Stimulated activated CD4-positive, alpha-beta T cell treated with anti-CD3 and anti-CD28 coated beads, TNF-alpha, amount 100 ng/mL, for 1 hour (primary cell): Measurements from ENCODE around the gene VWC2.

Experiments used
- DNase-seq, 3 donors: peaks; one replicate each; pipeline ENCODE4 v3.0.0-alpha.2; 2020; ENCODE audit warnings: low read depth in 3 of 3, low spot score in 1 of 3

Gene VWC2

GRCh38 chr7:49783446-49783845, 10.0 kb downstream of the VWC2 start:
- no peak for DNase-seq

GRCh38 chr7:49787980-49788379, 14.5 kb downstream of the VWC2 start:
- DNase-seq = no peak

GRCh38 chr7:49788455-49789059, 15.1 kb downstream of the VWC2 start:
- no peak for DNase-seq

- no peak for DNase-seq
Observed at GRCh38 chr7:49789736-49790135, 16.3 kb downstream of the VWC2 start.

DNA sequence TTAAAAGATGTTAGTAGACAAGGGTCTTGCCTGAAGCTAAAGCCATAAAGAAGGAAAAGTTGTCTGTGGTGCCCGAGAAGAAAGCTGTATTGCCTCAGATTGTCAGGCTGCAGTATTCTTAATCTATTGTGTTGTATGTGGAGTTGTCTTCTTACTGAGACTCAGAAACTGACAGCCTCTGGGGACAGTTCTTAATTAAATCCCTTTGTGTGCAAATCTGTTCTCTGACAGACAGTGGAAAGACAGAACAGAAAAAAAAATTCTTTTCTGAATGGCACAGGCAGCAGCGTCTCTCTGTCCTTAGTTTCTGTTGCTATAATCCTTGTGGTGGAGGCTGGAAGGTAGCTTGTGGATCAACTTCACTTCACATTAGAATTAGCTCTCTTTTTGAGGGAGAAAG, 16.8 kb downstream of the VWC2 start:
- DNase-seq = no peak

GRCh38 chr7:49791088-49791741, 17.8 kb downstream of the VWC2 start:
- no peak for DNase-seq

GRCh38 chr7:49797987-49798660, 24.7 kb downstream of the VWC2 start:
- DNase-seq = no peak

DNA sequence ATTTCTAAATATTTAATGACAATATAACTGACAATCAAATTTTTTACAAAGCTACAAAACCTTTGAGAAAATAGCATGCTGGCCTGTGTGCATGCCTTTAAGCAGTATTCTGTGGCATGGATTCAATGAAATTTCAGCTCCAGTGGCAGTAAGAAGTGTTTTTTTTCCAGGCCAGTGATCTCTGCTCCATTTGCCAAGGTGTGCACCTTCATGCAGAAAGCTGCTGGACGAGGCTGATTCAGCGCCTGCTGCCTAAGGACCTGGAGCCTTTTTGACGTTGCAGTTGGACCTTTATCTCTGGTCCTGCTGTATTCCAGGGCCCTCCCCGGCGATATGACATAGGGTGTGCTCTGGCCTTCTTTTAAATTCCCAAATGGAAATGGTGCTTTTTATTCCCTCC, 26.6 kb downstream of the VWC2 start:
- no peak for DNase-seq

GRCh38 chr7:49802600-49802999, 29.2 kb downstream of the VWC2 start:
- DNase-seq = no peak

DNA sequence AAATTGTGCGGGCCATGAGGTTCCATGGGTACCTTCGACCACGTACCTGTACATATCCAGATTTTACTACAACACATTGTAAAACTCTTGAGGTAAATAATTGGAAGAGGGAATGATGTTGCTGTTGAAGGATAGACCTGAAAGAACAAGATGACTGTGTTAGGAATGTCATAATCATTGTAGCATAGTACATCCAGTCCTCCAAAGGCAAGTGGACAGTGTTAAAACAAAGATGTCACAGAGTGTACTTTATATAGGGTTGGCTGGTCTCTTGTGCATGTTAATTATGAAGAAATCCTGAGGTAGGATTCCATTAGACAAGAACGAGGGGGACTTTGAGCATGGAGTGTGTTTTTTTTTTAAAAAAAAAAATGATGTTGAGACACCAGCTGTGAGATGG, 30.4 kb downstream of the VWC2 start:
- DNase-seq = no peak

DNA sequence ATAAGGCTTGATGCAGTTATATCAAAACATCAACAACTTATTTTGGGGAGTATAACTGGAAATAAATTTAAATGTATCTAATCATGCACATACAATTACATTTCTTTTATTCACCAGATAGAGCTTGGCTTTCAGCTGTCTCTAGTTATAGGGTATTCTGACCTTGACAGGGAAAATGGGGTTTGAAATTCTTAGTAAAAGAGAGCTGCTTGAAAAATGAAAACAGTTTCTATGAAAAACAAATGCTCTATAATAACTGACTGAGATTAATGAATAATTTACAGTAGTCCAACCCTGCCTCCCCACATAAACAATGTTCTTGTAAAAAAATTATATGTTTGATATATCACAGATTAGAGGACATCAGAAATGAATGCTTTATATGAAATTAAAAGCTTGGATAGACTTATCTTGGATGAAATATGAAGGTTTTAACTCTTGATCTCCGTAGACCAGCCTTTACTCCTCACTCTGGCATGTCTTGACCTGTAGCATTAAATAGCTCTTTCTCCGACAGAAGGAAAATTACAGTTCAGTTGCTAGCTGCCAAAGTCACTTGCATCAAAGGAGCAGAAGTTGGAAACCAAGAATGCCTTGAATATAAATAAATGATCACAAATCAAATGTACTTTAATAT, 32.1 kb downstream of the VWC2 start:
- DNase-seq = no peak

- no peak for DNase-seq
Observed at GRCh38 chr7:49812534-49812933, 39.1 kb downstream of the VWC2 start.

DNA sequence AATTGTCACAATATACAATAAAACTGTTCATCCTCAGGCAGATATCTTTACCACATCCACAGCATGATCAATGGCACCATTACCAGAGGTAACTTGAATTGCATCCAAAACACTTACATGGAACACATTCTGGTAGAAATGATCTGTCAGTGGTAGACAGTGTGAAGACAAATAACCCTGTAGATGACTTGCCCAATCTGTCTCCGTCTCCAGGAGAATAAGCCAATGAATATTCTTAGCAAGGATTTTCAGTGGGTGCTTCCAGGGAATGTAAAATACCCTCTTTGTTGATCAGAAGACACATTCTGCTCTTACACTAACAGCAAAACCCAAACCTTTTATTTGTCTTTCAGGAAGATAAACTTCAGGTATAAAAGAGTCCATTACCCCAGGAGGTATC, 43.8 kb downstream of the VWC2 start:
- DNase-seq = no peak

GRCh38 chr7:49821181-49821580, 47.7 kb downstream of the VWC2 start:
- DNase-seq = no peak

DNA sequence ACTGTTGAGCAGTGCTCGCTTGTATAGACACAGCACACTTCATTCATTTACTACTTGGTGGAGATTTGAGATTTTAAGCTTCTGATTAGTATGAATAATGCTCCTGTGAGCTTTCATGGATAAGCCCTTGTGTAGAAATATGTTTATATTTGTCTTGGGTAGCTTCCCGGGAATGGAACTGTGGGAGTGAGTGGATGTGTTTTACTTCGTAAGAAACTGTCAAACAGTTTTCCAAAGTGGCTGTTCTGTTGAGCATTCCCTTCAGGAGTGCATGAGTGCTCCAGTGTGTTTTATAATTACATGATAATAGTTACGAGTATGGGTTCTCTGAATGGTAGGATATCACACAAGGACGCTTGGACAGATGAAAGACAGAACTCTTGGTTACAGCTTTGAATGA, 49.4 kb downstream of the VWC2 start:
- no peak for DNase-seq

- DNase-seq = no peak
Observed at GRCh38 chr7:49823566-49823965, 50.1 kb downstream of the VWC2 start.

DNA sequence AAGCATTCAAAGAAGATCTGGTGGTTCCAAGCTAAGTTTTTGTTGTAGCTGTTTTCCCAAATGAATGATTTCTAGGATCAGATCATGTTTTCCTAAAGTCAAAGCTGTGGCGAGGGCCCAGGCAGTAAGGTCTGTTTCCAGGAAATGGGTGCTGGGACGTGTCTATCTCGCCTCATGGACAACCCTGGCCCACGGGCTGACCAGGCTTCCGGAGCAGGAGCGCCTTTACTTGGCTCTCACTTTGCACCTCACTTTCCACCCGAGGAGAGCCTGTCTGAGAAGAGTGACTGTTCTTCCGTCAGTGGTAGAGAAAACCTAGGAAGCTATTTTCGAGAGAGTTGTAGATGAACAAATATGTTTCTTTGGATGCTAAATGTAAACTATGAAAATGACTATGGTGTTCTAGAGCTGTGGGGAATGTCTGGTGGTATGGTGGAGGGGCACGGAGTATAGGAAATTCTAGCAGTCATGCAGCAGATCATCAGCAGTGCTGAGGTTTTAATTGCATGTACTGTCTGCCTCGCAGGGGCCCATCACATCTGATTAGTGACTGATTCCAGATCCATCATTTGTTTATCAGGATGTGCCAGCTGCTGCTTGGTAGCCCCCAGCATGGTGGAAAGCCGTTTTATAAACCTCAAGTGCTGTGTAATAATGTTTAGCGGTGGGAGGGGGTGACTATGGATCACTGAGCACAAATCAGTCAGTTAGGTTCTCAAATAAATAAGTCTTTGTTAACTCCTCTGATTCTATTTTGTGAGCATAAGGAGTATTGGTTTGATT, 66.6 kb downstream of the VWC2 start:
- no peak for DNase-seq

DNA sequence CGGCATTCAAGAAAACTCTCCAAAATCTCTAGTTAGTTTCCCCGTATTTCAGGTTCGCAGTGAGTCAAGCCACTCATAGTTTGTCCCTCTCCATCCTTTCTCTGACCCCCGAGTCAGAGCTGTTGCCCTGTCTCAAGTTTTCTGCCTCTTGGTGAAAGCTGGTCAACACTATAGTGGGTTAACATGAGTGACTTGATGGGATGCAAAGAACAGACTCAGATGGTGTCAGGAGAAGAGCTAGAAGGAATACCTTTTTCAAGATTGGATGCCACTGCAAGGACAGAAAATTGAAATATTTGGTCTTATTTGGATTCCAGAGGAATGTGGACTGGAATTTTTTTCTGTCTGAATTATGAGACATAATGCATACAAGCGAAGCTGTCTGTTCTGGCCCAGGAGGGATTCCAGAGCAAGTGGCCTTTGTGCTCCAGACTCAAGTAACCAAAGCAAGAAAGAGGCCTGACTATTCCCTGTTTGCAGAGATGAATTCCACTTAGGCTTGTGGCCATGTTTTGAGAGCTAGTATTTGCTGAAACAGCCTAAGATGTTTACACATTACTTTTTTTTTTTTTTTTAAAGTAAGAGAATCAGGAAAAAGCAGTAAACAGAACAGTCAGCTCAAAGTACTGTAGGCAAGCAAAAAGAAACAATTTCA, 67.4 kb downstream of the VWC2 start:
- DNase-seq = no peak

DNA sequence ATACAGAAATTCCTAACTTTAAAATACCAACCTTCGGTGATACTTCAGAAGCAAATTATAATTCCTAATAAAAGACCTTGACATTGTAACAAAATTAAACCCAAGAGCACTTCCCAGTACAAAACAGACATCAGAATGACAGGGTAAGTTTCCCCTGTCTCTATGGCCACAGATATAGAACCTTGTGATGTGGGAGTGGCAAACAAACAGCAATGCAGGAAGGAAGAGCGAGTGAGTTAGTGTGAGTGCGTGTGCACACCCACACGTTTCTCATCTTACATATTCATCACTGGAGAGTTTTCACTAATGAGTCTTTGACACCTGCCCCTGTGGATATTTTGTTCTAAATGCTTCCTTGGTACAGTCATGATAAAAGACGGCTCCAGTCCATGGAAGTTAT, 72.2 kb downstream of the VWC2 start:
- no peak for DNase-seq

DNA sequence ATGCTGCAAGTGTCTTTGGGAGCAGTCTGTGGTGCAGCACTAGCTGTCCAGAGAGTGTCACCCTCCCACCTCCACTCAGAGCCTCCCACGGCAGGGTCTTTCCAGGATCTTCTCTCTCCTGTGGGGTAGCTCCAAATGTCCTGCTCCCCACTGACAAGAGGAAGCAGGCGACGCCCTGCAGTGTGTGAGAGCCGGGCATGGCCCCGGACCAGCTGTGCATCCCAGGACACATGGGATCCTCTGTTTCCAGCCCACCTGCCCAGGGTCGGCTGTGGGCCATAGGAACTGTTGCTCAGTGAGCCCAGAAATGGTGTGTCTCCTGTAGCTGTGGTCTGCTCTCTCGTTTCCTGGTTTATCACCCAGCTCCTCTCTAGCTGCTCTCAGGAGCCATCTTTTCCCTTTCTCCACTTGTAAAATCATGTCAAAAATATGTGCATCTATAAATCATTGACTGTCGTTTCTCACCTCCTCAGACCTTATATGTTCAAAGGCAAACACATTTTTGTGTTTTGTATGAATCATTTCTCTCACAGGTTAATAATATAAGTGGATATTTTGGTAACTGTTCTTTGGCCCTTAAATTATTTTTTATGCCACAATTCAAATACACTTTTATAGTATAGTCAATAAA, 74.9 kb downstream of the VWC2 start:
- no peak for DNase-seq
